GM12865 (cell line): ENCODE measurements around the gene HLA-DOB.
"Not testable (repeated sequence)": the region's sequence is repeated elsewhere in the genome, so short reads cannot be mapped to it uniquely, and the experiment has no call there.

Source experiments
- DNase-seq: peaks from one replicate; pipeline ENCODE4 v3.0.0; 2010; ENCODE audit warnings: low read depth
- H3K4me3 ChIP-seq: 2 replicates; pipeline ENCODE4 v1.5.1; 2011; ENCODE audit warnings: mild to moderate bottlenecking, low read depth, low read length, control low read depth
- CTCF ChIP-seq: IDR thresholded peaks from 2 replicates; pipeline ENCODE4 v1.5.1; 2011; ENCODE audit warnings: low read length, control low read depth, low read depth, inconsistent platforms; ENCODE audit not compliant: insufficient read depth; ENCODE audit errors: missing control alignments

Gene HLA-DOB

DNA sequence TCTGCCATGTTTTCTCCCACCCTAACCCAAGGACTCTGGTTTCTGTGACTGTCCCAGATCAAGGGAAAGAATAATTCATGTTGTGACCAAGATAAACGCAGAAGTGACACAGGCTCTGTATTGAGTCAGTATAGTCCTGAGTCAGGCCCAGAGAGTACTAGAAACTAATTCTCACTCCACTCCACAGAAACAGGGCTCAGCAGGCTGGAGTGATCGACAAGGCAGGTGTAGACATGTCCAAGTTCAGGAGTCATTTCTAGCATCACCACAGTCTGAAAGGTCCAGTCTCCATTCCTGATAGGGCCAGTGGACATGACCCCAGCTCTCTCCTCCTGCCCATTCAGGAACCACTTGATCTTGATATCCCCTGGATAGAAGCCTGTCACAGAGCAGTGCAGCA, 2.7 kb downstream of the HLA-DOB start:
- no peak for TF ChIP-seq CTCF
- no peak overlapping the region for H3K4me3 ChIP-seq
- DNase-seq = peak; percentile 26

DNA sequence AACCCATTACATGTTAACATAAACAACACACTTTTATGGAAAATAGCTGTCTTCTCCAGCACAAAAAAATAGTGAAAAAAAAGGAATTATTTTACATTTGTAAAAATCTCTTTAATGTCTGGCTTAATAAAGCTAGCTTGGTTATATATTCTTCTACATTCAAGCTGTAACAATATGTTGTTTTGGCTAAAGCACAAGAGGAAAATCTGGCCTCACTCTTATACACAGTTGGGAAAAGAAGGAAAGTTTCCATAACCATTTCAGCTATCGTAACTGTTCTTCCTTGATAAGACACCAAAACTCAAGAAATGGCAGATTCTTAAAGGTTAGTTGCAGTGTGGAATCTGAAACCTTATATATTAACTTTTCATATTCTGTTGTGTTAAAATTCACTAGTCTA, 7.6 kb downstream of the HLA-DOB start:
- TF ChIP-seq CTCF = no peak

GRCh38 chr6:32807020-32807580, 9.7 kb downstream of the HLA-DOB start:
- no peak for DNase-seq
- TF ChIP-seq CTCF = peak; percentile 3
- H3K4me3 ChIP-seq = no peak overlapping the region

More for the DNA sequence above, 7.6 kb downstream of the HLA-DOB start:
- no peak overlapping the region for H3K4me3 ChIP-seq
- no peak for DNase-seq

- not testable (repeated sequence) for DNase-seq, H3K4me3 ChIP-seq
Observed at GRCh38 chr6:32805404-32805803, 11.4 kb downstream of the HLA-DOB start.

- DNase-seq = no peak
- no peak overlapping the region for H3K4me3 ChIP-seq
- no peak for TF ChIP-seq CTCF
Observed at GRCh38 chr6:32803416-32803815, 13.4 kb downstream of the HLA-DOB start.

DNA sequence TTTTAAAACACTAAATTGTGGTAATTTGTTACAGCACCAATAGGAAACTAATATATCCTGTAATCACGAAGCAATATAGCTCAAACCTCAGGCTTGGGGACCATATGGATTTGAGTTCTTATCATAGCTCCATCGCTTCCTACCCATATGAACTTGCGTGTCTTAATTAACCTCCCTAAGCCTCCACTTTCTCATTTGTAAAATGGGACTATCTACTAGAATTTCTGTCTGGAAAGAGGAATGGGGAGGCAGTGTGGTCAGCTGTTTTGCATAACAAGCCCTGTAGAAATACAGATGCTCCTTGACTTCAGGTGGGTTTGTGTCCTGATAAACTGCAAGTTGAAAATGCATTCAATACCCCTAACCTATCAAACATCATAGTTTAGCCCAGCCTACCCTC, 17.1 kb downstream of the HLA-DOB start:
- no peak overlapping the region for H3K4me3 ChIP-seq
- DNase-seq = no peak
- no peak for TF ChIP-seq CTCF

DNA sequence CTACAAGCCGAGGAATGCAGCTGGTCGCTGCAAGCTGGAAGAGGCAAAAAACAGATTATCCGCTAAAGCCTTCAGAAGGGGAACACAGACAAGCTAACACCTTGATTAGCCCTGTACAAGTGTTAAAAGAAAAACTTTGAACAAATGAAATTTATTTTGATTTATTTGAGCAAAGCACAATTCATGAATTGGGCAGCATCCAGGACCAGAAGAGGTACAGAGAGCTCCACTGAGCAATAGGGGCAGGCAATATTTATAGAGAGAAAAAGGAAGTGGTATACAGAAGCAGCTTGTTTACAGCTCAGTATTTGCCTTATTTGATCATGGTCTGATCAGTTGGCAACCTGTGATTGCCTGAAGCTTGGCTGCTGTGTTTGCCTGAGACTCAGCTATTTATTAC, 17.6 kb downstream of the HLA-DOB start:
- H3K4me3 ChIP-seq = no peak overlapping the region
- no peak for DNase-seq
- no peak for TF ChIP-seq CTCF
